B cell (primary cell): ENCODE data around the gene FLCN. TPM values are rescaled to one million over a fixed set of nuclear protein-coding genes. Genes with fewer than 3 reads are reported as not detected.

Experiments
- ATAC-seq: fragments of 200-7000 bp; cut with Tn5 transposase; one replicate; pipeline ENCODE4 v1.10.0; 2021; ENCODE audit warnings: low read depth, mild to moderate bottlenecking, moderate number of reproducible peaks, moderate library complexity
- CTCF ChIA-PET: fragments of 350-600 bp; sonication (Branson Sonifier 250); formaldehyde crosslinking; loops from one replicate; lab custom pipeline; 2021; ENCODE audit warnings: antibody characterized with exemption, inconsistent platforms; lab: Charles Lee
- POLR2A ChIA-PET: fragments of 350-600 bp; sonication (Branson Sonifier 250); formaldehyde crosslinking; loops from one replicate; lab custom pipeline; 2021; ENCODE audit warnings: antibody characterized with exemption; lab: Charles Lee
- DNase-seq: peaks from one replicate; pipeline ENCODE4 v3.0.0; 2013
- H2AFZ ChIP-seq: 2 replicates; pipeline ENCODE4 v1.6.1; 2012; ENCODE audit warnings: mild to moderate bottlenecking, low read depth, low read length; ENCODE audit not compliant: insufficient read depth, poor library complexity, severe bottlenecking
- H3K27ac ChIP-seq, 2 donors: 1 replicate in 1 of 2; 2 replicates in 1 of 2; pipeline ENCODE4 v1.5.1; 2012 to 2013; ENCODE audit warnings: low read length in 2 of 2, mild to moderate bottlenecking in 2 of 2, moderate library complexity in 1 of 2
- H3K27me3 ChIP-seq, 4 experiments: fragments of 200-600 bp in 1 of 4; sonication (generic) in 1 of 4; replicated peaks in 1 of 4; 1 replicate in 2 of 4; 2 replicates in 2 of 4; pipeline versions ENCODE4 v1.6.1 to v1.7.0; 2013 to 2016; ENCODE audit warnings: low read length in 3 of 4, mild to moderate bottlenecking in 2 of 4, mixed read lengths in 1 of 4, moderate library complexity in 1 of 4; ENCODE audit not compliant: insufficient read depth in 4 of 4, control insufficient read depth in 3 of 4; ENCODE audit errors: control extremely low read depth in 1 of 4
- H3K36me3 ChIP-seq, 2 experiments: replicated peaks in 1 of 2; 1 replicate in 1 of 2; 2 replicates in 1 of 2; pipeline versions ENCODE4 v1.6.1 to v1.7.1; 2013; ENCODE audit warnings: low read length in 1 of 2; ENCODE audit not compliant: insufficient read depth in 2 of 2, control insufficient read depth in 1 of 2; ENCODE audit errors: control extremely low read depth in 1 of 2, extremely low read depth in 1 of 2
- H3K4me1 ChIP-seq, 2 donors: fragments of 200-600 bp in 1 of 2; sonication (generic) in 1 of 2; 1 replicate in 1 of 2; 2 replicates in 1 of 2; pipeline versions ENCODE4 v1.5.1 to v1.6.1; 2013 to 2017; ENCODE audit warnings: low read length in 2 of 2; ENCODE audit not compliant: control insufficient read depth in 2 of 2, insufficient read depth in 2 of 2
- H3K4me2 ChIP-seq: replicated peaks from 2 replicates; pipeline ENCODE3; 2012; ENCODE audit warnings: mild to moderate bottlenecking, low read depth, low read length; ENCODE audit not compliant: poor library complexity, severe bottlenecking
- H3K4me3 ChIP-seq, 5 experiments: fragments of 200-600 bp in 1 of 5; sonication (generic) in 1 of 5; 1 replicate in 3 of 5; 2 replicates in 2 of 5; pipeline versions ENCODE4 v1.5.1 to v1.7.0; 2011 to 2016; ENCODE audit warnings: low read length in 4 of 5, mild to moderate bottlenecking in 4 of 5, low read depth in 2 of 5, control low read depth in 1 of 5, moderate library complexity in 1 of 5; ENCODE audit not compliant: insufficient read depth in 1 of 5; ENCODE audit errors: control extremely low read depth in 1 of 5, extremely low read depth in 1 of 5
- H3K79me2 ChIP-seq: fragments of 200-600 bp; sonication (generic); one replicate; pipeline ENCODE4 v1.6.0; 2016; ENCODE audit warnings: low read length; ENCODE audit not compliant: control insufficient read depth, insufficient read depth
- H3K9ac ChIP-seq: fragments of 200-600 bp; sonication (generic); 2 replicates; pipeline ENCODE4 v1.6.1; 2017; ENCODE audit warnings: mild to moderate bottlenecking, low read length, moderate library complexity
- H3K9me3 ChIP-seq, 3 donors: one replicate each; pipeline versions ENCODE4 v1.6.1 to v1.7.1; 2013; ENCODE audit warnings: low read length in 2 of 3; ENCODE audit not compliant: control insufficient read depth in 2 of 3, insufficient read depth in 1 of 3; ENCODE audit errors: control extremely low read depth in 1 of 3
- H4K20me1 ChIP-seq: 2 replicates; pipeline ENCODE4 v1.6.0; 2012; ENCODE audit warnings: mild to moderate bottlenecking, low read length; ENCODE audit not compliant: insufficient read depth, control insufficient read depth, poor library complexity, severe bottlenecking
- H3K27ac Mint-ChIP-seq: one replicate; pipeline ENCODE4 v1.8.0; 2021; ENCODE audit warnings: mixed read lengths
- H3K27me3 Mint-ChIP-seq: one replicate; pipeline ENCODE4 v1.8.0; 2021; ENCODE audit warnings: mixed read lengths
- H3K4me1 Mint-ChIP-seq: one replicate; pipeline ENCODE4 v1.8.0; 2021; ENCODE audit warnings: mixed read lengths
- H3K4me3 Mint-ChIP-seq: one replicate; pipeline ENCODE4 v1.8.0; 2021; ENCODE audit warnings: mixed read lengths
- H3K9me3 Mint-ChIP-seq: one replicate; pipeline ENCODE4 v1.8.0; 2022; ENCODE audit warnings: mixed read lengths; ENCODE audit not compliant: insufficient read depth
- EZH2 ChIP-seq: IDR thresholded peaks from 2 replicates; pipeline ENCODE4 v1.6.1; 2012; ENCODE audit warnings: borderline replicate concordance, low read depth, mild to moderate bottlenecking, moderate library complexity, low read length; ENCODE audit not compliant: insufficient read depth, poor library complexity, severe bottlenecking
- WGBS: methylation state at CpG from one replicate; pipeline ENCODE4 v1.1.5; 2013; ENCODE audit warnings: missing lambda C conversion rate; ENCODE audit not compliant: insufficient coverage; 5-methylcytosine and 5-hydroxymethylcytosine counted together
- intact Hi-C: fragments of 100-400 bp; cut with micrococcal nuclease; formaldehyde crosslinking; loops from one replicate; pipeline ENCODE4 v1.10.0; 2022
- polyA plus RNA-seq: library from polyadenylated mRNA; depleted of rRNA; stranded (reverse); fragments of >200 nt; gene quantifications from 2 replicates; pipeline ENCODE4 v1.2.3, GENCODE V29; 2012
- total RNA-seq, 2 donors: library from RNA; stranded (reverse); fragments of 120-200 nt in 1 of 2; gene quantifications; 1 replicate in 1 of 2; 2 replicates in 1 of 2; pipeline versions ENCODE4 v1.2.3 to v1.2.4, GENCODE V29; 2013 to 2022
- TF ChIP-seq, protein P1 (sequence below): fragments of 200-600 bp; IDR thresholded peaks from one replicate; pipeline ENCODE4 v1.8.0; 2022; ENCODE audit warnings: antibody characterized with exemption, mild to moderate bottlenecking

The FLCN gene
- total and polyA plus RNA-seq, 2 donors (not counting 1 experiment from before 2014, with no cell fraction given): 36.6 to 128 TPM

DNA sequence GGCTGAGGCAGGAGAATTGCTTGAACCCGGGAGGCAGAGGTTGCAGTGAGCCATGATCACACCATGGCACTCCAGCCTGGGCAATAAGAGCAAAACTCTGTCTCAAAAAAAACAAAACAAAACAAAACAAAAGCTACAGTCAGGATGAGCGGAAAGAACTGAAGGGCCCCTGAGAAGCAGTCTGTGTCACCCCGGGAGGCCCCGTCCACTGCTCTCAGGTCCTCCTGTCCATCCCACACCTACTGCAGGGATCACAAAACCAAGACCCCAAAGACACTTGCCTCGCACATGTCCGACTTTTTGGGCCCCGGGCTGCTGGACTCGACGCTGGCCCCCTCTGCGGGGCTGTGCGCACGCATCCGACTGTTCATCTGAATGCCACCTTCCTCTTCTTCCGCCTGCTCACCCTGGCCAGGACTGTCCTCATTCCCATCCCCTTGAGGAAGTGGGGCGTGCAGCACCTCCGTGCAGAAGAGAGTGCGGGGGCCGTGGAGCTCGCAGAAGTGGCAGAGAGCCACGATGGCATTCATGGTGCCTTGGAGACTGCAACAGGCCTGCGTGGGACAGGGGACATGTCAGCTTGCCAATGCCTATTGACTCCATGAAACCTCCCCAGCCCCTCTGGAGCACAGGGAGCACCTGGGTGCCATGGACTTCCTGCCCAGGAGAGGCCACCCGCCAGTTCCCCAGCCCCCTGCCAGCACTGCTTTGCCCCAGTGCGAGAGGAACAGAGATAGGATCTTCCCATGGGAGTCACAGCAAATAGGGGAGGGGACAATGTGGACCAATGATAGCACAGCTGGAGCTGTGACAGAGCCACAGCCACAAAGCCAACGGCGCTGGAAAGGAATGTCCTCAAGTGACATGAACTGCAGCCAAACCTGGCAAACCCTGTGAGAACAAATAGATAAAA is 9.1 kb downstream of the FLCN start:
- Mint-ChIP-seq H3K27ac (no peak overlapping the region), H3K9me3 (no peaks in the 10 kb centered on the region), H3K4me1 (peaks cover 4% of the 10 kb centered on the region), H3K27me3 (no peaks in the 10 kb centered on the region), H3K4me3 (no peak overlapping the region)
- WGBS: 99% methylated on average over 24 of the region's 25 CpGs
- Histone ChIP-seq H3K9ac (no peak overlapping the region), H3K4me3 (no peak overlapping the region), H3K27me3 (no peaks in the 10 kb centered on the region), H3K79me2 (peaks cover 29% of the 10 kb centered on the region), H3K9me3 (no peaks in the 10 kb centered on the region), H3K4me1 (no peaks in the 10 kb centered on the region), H3K36me3 (peaks cover 4 to 78% of the 10 kb centered on the region in 2 experiments), H3K4me2 (no peak overlapping the region), H4K20me1 (peaks cover 4% of the 10 kb centered on the region), H3K27ac (no peak overlapping the region), H2AFZ (no peak overlapping the region)
- POLR2A ChIA-PET: no interaction called here
- intact Hi-C loops: no loop called here
- no peak for DNase-seq
- TF ChIP-seq, protein P1, sequence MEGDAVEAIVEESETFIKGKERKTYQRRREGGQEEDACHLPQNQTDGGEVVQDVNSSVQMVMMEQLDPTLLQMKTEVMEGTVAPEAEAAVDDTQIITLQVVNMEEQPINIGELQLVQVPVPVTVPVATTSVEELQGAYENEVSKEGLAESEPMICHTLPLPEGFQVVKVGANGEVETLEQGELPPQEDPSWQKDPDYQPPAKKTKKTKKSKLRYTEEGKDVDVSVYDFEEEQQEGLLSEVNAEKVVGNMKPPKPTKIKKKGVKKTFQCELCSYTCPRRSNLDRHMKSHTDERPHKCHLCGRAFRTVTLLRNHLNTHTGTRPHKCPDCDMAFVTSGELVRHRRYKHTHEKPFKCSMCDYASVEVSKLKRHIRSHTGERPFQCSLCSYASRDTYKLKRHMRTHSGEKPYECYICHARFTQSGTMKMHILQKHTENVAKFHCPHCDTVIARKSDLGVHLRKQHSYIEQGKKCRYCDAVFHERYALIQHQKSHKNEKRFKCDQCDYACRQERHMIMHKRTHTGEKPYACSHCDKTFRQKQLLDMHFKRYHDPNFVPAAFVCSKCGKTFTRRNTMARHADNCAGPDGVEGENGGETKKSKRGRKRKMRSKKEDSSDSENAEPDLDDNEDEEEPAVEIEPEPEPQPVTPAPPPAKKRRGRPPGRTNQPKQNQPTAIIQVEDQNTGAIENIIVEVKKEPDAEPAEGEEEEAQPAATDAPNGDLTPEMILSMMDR: no peak
- TF ChIP-seq EZH2: no peak
- ATAC-seq: no peak
- CTCF ChIA-PET: interaction anchor here (0.6 kb wide), 1 partner anchor 86 kb away, joined by 3 read pairs; no protein-coding TSS in a partner anchor
